Fibroblast of lung (primary cell): ENCODE results near the gene ZNF804B.

Source experiments
- EZH2 ChIP-seq: IDR thresholded peaks from 2 replicates; pipeline ENCODE4 v1.5.1; 2012; ENCODE audit warnings: low read length, control low read depth, mild to moderate bottlenecking; ENCODE audit errors: missing control alignments
- TF ChIP-seq, protein P1 (sequence below), 2 donors: IDR thresholded peaks in 1 of 2; conservative IDR thresholded peaks in 1 of 2; 1 replicate in 1 of 2; 2 replicates in 1 of 2; pipeline ENCODE4 v1.5.1; 2011 to 2012; ENCODE audit warnings: low read length in 2 of 2, control low read depth in 1 of 2, inconsistent platforms in 1 of 2, low read depth in 1 of 2, mild to moderate bottlenecking in 1 of 2

DNA sequence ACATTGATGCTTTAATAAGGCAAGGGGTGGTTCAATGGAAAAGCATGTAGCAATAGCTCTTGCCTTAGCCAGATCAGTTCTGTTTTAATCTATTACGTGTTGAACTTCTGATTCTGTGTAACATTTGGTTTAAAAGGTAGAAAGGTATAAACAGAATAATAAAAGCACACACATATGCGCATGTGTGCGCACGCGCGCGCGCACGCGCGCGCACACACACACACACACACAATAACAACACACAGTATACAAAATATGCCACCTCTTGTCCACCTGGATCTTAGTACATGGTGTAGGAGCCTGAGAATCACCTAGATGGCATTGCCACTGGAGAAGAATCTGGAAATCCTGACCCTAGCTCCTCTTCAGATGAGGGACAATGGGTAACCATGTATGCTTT is 85.6 kb downstream of the ZNF804B start:
- TF ChIP-seq, protein P1, sequence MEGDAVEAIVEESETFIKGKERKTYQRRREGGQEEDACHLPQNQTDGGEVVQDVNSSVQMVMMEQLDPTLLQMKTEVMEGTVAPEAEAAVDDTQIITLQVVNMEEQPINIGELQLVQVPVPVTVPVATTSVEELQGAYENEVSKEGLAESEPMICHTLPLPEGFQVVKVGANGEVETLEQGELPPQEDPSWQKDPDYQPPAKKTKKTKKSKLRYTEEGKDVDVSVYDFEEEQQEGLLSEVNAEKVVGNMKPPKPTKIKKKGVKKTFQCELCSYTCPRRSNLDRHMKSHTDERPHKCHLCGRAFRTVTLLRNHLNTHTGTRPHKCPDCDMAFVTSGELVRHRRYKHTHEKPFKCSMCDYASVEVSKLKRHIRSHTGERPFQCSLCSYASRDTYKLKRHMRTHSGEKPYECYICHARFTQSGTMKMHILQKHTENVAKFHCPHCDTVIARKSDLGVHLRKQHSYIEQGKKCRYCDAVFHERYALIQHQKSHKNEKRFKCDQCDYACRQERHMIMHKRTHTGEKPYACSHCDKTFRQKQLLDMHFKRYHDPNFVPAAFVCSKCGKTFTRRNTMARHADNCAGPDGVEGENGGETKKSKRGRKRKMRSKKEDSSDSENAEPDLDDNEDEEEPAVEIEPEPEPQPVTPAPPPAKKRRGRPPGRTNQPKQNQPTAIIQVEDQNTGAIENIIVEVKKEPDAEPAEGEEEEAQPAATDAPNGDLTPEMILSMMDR (conservative IDR thresholded peaks at IDR 0.05 in 1 of 2, IDR thresholded peaks at IDR 0.05 in 1 of 2; ENCODE audit: low read depth in 1 of 2, low read length in 2 of 2) = no peak
- no peak for TF ChIP-seq EZH2
